NCI-H146 (cell line): Measurements from ENCODE around the gene SORBS2.

Experiments used
- DNase-seq: peaks from one replicate; lab custom pipeline; 2025; lab: John Stamatoyannopoulos, UW

SORBS2 gene

DNA sequence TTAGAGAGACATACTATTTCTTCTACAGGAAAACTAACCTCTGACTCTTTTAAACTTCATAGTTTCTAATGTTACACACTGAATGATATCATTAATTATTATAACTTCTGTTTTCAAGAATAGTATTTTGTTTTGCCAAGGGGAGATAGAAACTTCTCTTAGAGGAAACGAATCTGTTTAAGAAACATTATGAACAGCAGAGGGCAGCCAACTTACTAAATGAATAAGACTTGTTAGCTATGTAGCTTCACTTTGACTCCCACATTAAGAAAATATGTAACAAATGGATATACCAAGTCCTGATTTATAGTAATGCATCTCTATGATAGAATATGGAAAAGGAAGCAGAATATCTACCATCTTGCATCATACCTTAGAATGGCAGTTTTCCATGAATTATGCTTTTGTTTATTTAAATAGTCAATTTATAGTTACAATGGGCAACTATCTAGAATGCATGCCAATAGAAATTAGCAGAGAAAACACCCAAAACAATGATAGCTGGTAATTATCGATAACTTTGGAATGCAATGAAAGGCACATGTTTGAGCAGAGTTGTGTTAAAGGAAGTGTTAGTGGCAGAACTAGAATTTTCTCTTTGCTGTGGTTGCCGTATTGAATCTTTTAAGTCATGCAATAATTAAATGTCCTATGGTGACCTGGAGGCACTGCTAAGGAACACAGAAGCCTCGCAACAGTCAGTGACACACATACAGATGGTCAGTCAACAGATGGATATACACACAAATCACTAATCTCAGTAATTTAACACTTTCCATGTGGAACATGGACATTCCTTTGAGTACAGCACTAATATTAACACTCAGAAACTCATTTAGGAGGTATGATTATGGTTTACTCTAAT is 171.0 kb downstream of the SORBS2 start:
- DNase-seq = peak; percentile 11

DNA sequence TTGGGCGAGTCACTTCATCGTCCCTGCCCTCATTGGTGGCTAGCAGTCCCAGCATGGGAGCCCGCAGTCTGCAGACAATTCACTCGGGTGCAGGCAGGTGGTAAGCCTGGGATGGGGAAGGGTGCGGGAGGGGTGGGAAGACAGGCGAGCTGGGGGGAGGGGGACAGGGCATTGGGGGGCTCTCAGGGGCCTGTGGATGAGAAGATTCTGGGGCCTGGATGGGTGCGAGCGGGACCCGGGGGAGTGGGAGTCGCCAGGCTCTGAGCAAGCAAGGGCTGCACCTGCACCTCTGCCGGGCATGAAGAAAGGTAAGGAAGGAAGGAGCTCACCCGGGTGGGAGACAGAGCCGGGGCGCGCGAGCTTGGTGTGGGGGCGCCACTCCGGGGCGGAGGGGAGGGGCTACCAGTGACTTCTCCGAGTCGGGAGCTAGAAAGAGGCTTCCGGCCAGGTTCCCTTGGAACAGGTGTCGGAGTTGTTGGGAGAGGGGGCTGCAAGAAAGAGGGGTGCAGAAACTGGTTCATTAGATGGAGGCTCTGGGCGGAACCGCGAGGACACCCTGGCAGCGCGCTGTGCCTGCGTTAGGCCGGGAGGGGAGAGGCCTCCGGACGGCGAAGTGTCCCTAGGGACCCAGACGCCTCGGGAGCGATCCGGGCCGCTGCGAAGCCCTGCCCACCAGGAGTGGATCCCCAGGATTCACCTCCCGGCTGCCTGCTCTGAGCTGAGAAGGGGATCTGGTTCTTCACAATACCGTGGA is 173.3 kb downstream of the SORBS2 start:
- no peak for DNase-seq

DNA sequence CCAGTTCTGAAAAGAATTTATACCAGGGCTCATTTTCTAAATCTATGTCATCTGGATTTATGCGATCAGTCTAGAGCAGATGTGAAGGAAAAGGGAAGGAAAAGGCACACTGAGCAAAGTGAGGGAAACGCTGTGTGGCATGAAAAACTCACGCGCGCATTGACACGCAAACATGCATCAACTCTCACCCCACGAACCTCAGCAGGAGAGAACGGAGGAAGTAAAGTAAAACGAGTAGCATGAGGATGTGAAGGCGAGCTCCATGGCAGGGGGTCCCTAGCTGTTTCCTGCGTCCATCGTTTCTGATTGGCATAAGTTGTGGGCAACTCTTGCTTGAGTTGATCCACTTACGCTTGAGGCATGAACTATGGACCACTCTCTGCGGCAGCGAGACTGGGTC is 173.9 kb downstream of the SORBS2 start:
- no peak for DNase-seq

DNA sequence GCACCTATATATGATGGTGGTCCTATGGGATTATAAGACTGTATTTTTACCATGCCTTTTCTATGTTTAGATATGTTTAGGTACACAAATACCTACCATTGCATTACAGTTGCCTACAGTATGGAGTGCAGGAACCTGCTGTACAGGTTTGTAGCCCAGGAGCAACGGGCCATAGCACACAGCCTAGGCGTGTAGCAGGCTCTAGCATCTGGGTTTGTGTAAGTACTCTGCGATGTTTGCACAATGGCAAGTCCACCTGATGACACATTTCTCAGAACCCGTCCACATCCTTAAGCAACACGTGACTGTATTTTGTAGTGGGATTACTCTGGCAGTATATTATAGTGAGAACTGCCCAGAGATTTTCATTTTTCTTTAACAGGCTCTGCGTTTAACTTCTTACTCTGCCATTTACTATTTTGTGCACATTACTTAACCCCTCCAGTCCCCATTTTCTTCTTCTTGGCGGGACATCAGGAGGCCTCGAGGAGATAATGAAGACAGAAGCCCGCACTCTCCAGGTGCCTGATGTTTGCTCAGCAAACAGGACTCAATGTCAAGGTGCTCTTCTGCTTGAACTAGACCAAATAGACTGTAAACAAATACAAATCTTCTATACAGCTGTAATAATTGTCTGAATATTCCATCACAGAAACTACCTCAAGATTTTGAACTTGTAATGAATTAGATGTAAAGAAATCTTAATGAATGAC is 174.7 kb downstream of the SORBS2 start:
- no peak for DNase-seq

DNA sequence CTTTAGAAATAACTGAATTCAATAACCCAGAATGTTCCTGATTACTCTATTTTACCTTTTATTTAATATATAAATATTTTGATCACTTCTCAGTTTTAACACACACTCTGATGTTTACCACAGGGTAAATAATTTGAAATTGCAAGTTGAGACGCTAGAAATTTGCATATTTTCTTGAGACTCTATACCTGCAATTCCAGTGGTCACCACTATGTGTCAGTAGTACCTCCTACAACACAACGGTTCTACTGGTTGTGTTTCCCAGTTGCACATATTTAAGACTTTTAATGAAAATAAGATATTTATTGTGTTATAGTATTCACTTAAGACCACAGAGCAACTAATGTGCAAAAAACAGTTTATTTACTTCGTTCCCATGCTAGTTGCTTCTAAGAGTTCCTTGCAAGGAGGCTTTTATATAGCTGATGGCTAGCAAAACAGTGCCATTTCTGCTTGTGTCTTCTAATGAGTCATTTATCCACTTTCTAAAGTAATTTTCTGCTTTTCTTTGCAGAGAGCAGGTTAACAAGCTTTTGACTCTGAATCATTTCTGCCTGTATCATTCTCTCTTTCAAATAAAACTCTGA is 177.8 kb downstream of the SORBS2 start:
- DNase-seq = no peak

DNA sequence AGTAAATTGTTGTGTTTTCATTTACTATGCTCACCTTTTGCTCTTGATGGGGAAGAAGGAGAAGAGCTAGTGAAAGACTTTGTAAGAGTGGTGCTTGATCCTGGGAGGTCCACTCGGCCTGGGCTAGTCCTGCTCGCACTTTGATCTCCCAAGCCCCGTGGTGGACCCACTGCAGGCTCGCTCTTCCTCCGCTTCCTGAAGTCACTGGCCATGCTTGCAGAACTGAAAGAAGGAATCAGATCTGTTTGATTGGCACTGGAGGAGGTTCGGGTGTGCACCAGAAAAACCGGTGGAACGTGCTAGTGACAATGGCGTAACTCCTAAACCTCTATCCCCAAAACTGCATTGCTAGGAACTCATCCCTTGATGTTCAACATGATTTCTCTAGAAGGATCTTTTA is 185.2 kb downstream of the SORBS2 start:
- no peak for DNase-seq

DNA sequence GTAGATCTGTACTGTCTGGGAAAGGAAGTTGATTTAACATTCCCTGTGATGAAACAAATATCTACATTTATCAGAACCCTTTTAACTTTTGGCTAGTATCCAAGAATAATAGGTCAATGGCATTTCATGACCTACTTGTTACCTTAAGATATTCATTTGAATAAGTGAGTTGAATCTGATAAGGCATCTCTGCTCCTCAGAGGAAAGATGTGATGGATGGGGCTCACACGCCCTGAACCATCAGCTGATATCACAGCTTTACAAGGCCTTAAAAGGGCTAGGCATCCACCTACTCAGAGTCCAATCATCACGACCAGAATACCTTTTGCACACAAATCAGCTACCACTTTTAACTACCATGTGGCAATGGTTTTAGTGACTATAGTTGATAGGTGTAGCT is 186.5 kb downstream of the SORBS2 start:
- no peak for DNase-seq

DNA sequence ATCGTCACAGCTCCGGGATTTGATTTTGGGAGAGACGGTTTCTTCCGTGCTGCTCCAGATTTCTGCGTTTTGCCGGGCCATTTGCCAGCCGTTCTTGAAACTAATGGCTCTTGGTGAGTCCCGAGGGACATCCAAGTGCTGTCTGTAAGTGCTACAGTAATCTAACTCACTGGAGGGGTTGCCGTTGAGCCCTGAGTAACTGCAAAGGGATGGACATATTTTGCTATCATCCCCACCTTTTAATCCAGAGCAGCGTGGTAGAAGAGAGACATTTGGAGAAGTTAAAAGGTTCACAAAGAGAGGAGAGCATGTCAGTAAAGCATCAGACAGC is 187.8 kb downstream of the SORBS2 start:
- no peak for DNase-seq

DNA sequence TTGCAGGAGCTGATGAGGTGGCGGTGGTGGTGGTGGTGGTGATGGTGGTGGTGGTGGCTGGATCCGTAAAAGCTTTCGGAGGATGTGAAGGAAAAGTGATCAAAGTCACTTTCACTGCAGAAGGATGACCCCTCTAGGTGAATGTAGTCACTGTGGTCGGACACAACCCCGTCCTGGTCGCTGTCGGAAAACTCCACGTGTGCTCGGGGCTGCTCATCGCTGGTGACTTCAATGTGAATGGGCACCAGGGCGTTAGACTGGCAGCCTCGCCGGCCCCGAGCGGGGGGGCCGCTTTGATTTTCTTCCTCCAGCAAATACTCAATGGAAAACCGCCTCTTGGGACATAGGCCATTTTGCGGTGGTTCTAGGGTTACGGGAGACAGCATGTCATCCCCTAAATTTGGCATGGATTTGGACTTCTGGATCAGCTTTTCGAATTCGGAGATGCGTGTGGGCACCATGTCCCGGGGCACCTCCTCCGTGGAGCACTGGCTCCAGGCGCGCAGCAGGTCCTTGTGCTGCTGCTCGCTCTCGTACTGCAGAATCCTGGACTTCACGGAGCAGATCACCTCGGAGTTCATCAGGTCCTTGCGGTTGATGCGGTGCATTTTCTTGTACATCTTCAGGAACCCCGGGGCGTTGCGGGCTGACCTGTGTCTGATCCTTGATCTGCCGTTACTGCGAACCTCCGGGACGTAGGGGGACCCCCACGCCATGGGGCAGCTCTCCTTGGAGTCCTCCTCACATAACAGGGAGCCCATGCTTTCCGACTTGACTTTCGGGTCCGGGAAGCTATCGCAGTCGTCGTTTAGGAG is 188.3 kb downstream of the SORBS2 start:
- DNase-seq = no peak

DNA sequence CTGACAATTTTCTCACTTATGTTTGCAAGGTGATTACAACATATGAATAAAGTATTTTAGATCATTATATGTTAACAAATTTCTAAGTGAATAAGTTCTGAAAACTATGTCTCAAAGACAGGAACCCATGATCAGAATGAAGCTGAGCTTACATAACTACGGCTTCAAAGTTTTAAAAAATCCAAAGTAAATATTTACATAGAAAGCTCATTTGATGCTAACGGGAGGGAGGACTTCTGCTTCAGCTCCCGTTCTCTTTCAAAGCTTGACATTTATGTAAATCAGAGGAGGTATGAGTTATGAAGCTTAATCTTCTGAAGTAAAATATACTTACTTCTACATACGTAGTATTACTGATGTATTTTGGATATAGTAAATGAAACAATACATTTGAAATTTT is 203.8 kb downstream of the SORBS2 start:
- no peak for DNase-seq

DNA sequence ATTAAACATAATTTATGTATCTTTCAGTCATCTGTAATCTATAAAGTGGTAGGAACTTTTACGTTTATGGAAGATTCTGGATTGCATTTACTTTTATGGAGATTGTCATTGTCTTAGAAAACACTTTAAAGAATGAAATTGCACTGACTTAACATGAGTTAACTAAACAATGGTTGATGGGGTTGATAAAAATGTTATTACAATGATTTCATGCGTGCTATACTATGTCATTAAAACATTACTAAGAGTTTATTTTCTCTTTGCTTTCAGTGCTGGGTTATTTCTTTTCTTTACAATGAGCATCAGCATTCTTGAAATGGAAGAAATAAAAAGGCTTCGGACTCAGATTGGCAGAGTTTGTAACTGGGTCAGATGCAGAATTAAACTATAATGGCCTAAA is 209.6 kb downstream of the SORBS2 start:
- DNase-seq = no peak

DNA sequence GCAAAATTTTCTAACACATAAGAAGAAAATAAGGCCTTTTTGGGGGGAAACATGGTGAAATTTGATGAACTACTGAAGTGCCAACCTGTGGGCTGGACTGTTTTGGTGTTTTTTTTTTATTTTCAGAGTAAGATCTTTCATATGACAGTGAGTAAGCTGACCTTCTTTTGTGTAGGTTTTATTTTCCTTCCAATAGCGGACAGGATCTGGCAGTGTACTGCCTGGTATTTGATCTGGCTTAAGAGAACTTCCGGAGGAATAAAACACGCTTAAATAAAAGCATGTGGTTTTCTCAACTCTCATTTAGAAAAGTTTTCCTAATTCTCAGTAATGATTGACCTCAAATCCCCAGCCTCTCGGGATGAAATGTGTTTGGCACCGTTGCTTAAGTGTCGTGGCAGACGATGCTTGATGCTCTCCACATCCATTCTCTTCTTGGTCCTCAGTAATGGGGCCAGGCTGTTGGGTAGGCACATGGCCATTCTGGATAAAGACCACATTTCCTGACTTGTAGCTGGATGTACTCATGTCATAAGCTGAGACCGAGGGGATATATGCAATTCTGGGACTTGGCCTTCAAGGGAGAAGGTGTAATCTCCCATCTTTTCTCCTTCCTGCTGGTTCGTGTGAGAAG is 211.1 kb downstream of the SORBS2 start:
- DNase-seq = no peak

DNA sequence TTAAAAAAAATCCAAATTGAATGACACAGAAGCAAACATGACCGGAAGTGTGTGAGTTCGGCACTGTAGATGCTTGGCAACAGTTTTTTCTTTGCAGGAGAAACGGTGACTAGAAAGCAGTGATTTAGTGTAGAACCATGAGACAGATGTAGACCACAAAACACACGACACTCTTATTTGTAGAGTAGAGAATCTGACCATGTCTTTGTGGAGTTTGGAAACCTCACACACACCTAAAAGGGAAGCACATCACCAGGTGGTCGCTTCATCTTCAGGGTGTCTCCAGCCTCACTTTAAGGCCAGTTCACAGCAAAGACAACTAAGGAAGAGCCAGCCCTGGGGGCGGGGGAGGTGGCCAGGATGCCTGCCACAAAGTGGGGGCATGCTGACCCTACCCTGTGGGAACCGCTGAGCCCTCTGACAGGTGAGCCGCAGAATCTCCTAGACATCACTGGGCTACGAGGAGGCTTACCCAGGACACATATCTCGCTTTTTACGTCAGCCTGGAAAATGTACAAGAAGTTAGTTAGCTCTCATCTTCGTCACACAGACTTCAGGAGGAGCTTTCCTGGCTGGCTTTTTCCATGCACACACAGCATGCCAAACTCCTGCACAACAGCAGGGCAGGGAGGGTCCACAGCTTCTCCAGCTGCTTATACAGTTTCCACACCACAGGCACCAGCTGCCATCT is 212.3 kb downstream of the SORBS2 start:
- DNase-seq = no peak

DNA sequence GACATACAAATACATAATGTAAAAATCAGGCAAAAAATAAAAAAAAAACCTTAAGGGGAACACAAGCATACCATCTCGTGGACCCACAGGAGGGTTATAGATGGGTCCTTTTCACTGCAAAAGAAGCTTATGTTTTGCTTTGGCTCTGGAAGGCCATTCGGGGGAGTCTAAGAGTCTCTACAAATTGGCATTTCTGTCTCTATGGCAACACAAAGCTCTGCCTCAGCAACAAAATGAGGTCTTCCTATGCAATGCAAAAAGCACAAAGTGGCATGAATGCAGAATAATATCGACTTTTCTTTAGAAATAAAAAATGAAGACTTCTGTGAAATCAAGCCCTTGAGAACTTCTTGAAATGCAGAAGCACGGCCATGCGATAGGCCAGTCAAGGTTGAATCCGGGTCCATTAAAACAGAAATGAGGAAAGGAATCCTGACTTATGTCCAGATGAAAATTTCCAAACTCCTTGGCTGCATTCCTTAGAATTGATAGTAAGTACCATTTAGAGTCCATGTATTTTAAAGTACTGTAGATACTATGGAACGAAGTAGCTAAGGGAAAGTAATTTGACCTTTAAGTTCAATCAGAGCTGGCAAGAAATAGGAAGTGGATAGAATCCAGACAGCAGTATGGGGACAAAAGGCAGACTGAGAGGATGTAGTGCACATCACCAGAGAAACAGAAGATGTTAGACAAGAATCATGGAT is 213.0 kb downstream of the SORBS2 start:
- DNase-seq = no peak

DNA sequence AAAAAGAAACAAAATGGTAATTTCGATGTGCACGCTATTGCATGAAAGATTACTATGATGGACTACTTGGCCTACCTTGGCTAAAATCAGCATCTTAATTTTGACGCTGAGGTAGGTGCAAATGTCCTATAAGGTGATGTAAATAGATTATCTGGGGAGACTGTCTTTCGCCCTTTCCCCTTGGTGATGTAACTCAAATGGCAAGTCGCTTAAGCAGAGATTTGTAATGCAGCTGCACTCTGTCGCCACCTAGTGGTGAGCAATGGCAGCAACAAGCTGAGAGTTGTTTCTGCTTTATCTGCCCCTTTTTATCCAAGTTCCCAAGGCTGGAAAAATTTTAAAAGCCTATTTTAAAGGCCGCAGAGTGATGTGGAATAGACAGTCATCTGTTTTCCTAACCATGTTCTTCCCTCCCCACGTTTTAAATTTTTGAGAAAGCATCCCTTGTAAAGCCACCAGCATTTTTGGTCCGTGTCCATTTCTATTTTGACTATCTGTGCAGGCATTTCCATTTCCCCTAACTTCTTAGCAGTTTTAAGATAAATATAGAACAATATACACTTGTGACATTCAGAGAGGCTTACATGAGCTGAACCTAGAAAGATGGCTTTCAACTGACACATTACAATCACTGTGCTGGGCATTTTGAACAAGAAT is 214.3 kb downstream of the SORBS2 start:
- DNase-seq = peak; percentile 19

DNA sequence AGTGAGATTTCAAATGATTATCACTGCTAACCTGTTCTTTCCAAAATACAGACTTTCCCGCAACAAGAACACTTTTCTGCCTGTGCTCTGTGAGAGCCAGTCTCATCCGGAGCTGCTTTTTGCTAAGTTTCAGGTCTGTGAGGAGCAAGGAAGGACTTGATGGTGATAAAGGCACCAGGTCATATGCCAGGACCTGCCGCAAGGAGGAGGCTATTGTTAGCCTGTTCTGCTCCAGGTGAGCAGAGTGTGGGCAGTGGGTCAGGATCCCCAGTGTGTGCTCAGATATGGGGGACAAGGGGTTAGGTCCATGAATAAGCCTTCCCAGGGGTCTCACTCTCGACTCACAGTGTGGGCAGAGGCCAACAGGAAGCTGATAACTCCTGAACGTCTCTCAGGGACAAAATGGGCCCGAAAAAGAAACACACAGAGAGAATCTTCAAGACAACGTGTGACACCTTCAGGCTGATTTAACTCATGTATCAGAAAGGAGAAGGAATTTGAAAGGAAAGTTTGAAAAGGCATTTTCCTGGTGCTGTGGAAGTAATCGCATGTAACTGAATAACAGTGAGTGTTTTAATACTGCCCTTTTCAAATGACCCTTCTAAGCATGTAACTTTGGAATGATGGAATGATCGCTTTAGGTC is 219.0 kb downstream of the SORBS2 start:
- DNase-seq = no peak

DNA sequence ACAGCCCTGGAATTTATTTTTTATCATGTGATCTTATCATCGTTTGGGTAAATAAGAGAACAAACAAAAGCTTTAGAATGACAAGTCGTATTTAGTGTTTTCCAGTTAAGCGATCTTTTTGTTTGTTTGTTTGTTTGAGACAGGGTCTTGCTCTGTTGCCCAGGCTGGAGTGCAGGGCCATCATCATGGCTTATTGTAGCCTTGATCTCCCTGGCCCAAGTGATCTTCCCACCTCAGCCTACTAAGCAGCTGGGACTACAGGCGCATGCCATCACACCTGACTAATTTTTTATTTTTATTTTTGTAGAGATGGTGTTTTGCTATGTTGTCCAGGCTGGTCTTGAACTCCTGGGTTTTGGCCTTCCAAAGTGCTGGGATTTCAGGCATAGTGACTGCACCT is 219.6 kb downstream of the SORBS2 start:
- no peak for DNase-seq

DNA sequence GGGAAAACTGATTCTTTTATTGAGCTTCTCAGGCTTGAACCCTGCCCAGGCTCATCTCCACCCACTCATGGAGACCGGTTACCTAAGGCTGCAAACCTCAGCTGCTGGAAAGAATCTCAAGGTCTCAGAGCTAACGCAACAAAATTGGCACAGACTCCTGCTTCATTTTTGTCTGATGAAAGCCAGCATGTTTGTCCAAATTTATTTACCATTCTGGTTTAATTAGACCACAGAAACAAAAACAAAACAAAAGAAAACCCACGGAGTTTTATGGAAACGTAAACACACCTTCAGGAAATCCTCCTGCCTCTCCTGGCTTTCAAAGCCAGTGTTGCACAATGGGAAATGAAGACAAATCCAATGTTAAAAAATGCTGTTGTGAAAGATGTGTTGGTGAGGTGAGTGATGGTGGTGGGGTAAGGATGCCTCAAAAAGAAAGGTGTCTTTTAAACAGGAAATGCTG is 220.3 kb downstream of the SORBS2 start:
- DNase-seq = no peak

DNA sequence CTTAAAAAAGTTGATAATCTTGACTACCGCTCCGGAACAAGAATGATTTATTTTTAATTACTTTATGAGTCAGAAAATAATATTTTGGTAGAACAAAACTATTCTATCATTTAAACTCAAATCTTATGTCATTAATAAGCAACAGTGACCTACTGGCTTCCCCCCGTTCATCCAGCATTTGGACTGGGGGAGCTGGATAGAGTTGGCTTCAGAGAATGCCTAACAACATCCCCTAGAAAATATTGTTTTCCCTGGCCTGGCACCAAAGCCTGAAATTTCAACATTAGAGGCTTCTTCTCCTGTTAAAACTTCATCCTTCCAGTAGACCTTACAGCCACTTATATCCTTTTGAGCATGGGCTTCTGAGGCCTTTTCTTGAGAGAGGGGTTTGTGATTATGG is 221.0 kb downstream of the SORBS2 start:
- DNase-seq = no peak
